SK-N-SH treated with all-trans-retinoic acid at 6 μM for 48 hours (cell line): ENCODE data around the gene OR4F6.
"Not testable (repeated sequence)": the region's sequence is repeated elsewhere in the genome, so short reads cannot be mapped to it uniquely, and the experiment has no call there.

Experiments
- ATAC-seq: fragments of 200-7000 bp; cut with Tn5 transposase; 3 replicates; pipeline ENCODE4 v1.9.1; 2020; ENCODE audit warnings: mild to moderate bottlenecking, moderate library complexity
- ARNTL ChIP-seq: fragments of 450-650 bp; formaldehyde crosslinking; IDR thresholded peaks from 2 replicates; pipeline ENCODE4 v1.5.0; 2020; ENCODE audit warnings: low read depth, mild to moderate bottlenecking, moderate library complexity, borderline replicate concordance
- BACH2 ChIP-seq: fragments of 250-450 bp; sonication (Bioruptor Pico); IDR thresholded peaks from 2 replicates; pipeline ENCODE4 v1.9.0; 2021; ENCODE audit warnings: mild to moderate bottlenecking, borderline replicate concordance
- CSDC2 ChIP-seq: fragments of 250-450 bp; sonication (Bioruptor Pico); IDR thresholded peaks from 2 replicates; pipeline ENCODE4 v1.5.0; 2020; ENCODE audit warnings: mild to moderate bottlenecking, moderate library complexity
- ISL1 ChIP-seq: fragments of 250-450 bp; sonication (Bioruptor Pico); IDR thresholded peaks from 2 replicates; pipeline ENCODE4 v2.1.2; 2022; ENCODE audit warnings: mild to moderate bottlenecking, moderate library complexity
- PATZ1 ChIP-seq: fragments of 250-450 bp; sonication (Bioruptor Pico); IDR thresholded peaks from 2 replicates; pipeline ENCODE4 v1.8.0; 2020; ENCODE audit warnings: mild to moderate bottlenecking, moderate library complexity, borderline replicate concordance
- POU6F1 ChIP-seq: fragments of 250-450 bp; sonication (Bioruptor Pico); IDR thresholded peaks from 2 replicates; pipeline ENCODE4 v1.8.0; 2021; ENCODE audit warnings: low read depth, mild to moderate bottlenecking, moderate library complexity, borderline replicate concordance
- PPARA ChIP-seq: fragments of 250-450 bp; sonication (Bioruptor Pico); IDR thresholded peaks from 2 replicates; pipeline ENCODE4 v1.5.0; 2020; ENCODE audit warnings: mild to moderate bottlenecking, borderline replicate concordance
- TCF4 ChIP-seq: fragments of 250-450 bp; sonication (Bioruptor Pico); IDR thresholded peaks from 2 replicates; pipeline ENCODE4 v1.8.0; 2021; ENCODE audit warnings: mild to moderate bottlenecking, moderate library complexity, borderline replicate concordance
- TOX ChIP-seq: fragments of 250-450 bp; sonication (Bioruptor Pico); IDR thresholded peaks from 2 replicates; pipeline ENCODE4 v1.8.0; 2021; ENCODE audit warnings: mild to moderate bottlenecking, moderate library complexity, borderline replicate concordance
- ZFP30 ChIP-seq: fragments of 450-650 bp; formaldehyde crosslinking; IDR thresholded peaks from 2 replicates; pipeline ENCODE4 v1.5.0; 2022; ENCODE audit warnings: mild to moderate bottlenecking, moderate library complexity
- ZNF565 ChIP-seq: fragments of 450-650 bp; formaldehyde crosslinking; conservative IDR thresholded peaks from 2 replicates; pipeline ENCODE4 v1.5.0; 2020; ENCODE audit warnings: low read depth, mild to moderate bottlenecking, moderate library complexity
- ZNF70 ChIP-seq: fragments of 450-650 bp; formaldehyde crosslinking; IDR thresholded peaks from 2 replicates; pipeline ENCODE4 v1.5.0; 2020; ENCODE audit warnings: mild to moderate bottlenecking, moderate library complexity
- ZNF8 ChIP-seq: fragments of 450-650 bp; formaldehyde crosslinking; IDR thresholded peaks from 2 replicates; pipeline ENCODE4 v1.5.0; 2020; ENCODE audit warnings: mild to moderate bottlenecking, moderate library complexity
- TF ChIP-seq, protein P1 (sequence below): fragments of 250-450 bp; sonication (Bioruptor Pico); IDR thresholded peaks from 2 replicates; pipeline ENCODE4 v1.5.1; 2021; ENCODE audit warnings: mild to moderate bottlenecking, moderate library complexity
- TF ChIP-seq, protein P2 (sequence below): fragments of 250-450 bp; sonication (Bioruptor Pico); IDR thresholded peaks from 2 replicates; pipeline ENCODE4 v1.5.0; 2020; ENCODE audit warnings: mild to moderate bottlenecking, moderate library complexity
- TF ChIP-seq, protein P3 (sequence below): fragments of 250-450 bp; sonication (Bioruptor Pico); IDR thresholded peaks from 2 replicates; pipeline ENCODE4 v1.5.1; 2020; ENCODE audit warnings: low read depth, mild to moderate bottlenecking, moderate library complexity

The OR4F6 gene, protein sequence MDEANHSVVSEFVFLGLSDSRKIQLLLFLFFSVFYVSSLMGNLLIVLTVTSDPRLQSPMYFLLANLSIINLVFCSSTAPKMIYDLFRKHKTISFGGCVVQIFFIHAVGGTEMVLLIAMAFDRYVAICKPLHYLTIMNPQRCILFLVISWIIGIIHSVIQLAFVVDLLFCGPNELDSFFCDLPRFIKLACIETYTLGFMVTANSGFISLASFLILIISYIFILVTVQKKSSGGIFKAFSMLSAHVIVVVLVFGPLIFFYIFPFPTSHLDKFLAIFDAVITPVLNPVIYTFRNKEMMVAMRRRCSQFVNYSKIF

GRCh38 chr15:101803209-101803608 lies at the start of gene OR4F6:
TSS of gene OR4F6 (plus strand) at chr15:101803509. CDS start at chr15:101805720, 2,211 bp downstream.
- ATAC-seq: no peak
- TF ChIP-seq ISL1 (CRISPR knock-in tag) (no peak), ARNTL (CRISPR knock-in tag) (no peak), TOX (CRISPR knock-in tag) (no peak), ZNF565 (CRISPR knock-in tag) (no peak)
- TF ChIP-seq, protein P1, sequence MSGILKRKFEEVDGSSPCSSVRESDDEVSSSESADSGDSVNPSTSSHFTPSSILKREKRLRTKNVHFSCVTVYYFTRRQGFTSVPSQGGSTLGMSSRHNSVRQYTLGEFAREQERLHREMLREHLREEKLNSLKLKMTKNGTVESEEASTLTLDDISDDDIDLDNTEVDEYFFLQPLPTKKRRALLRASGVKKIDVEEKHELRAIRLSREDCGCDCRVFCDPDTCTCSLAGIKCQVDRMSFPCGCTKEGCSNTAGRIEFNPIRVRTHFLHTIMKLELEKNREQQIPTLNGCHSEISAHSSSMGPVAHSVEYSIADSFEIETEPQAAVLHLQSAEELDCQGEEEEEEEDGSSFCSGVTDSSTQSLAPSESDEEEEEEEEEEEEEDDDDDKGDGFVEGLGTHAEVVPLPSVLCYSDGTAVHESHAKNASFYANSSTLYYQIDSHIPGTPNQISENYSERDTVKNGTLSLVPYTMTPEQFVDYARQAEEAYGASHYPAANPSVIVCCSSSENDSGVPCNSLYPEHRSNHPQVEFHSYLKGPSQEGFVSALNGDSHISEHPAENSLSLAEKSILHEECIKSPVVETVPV (CRISPR knock-in tag): no peak

- peak; percentile 91 for ATAC-seq
Measured at GRCh38 chr15:101764669-101765339, 38.5 kb upstream of the OR4F6 start.

DNA sequence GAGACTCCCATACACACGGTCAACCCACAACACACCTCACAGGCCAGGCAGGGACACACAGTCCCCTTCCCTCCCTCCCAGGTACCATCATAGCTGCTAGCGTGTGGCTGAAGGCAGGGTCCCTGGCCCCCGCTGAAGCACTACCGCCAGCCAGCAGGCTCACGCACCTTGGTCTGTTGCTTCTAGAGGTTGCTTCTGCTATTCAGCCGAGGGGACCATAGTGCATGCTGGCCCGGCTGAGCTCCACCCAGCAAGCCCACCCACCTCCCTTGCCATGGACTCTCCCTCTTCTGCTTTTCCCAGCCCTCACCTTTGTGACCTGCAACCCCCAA lies 38.0 kb upstream of the OR4F6 start:
- ATAC-seq: not testable (repeated sequence)

DNA sequence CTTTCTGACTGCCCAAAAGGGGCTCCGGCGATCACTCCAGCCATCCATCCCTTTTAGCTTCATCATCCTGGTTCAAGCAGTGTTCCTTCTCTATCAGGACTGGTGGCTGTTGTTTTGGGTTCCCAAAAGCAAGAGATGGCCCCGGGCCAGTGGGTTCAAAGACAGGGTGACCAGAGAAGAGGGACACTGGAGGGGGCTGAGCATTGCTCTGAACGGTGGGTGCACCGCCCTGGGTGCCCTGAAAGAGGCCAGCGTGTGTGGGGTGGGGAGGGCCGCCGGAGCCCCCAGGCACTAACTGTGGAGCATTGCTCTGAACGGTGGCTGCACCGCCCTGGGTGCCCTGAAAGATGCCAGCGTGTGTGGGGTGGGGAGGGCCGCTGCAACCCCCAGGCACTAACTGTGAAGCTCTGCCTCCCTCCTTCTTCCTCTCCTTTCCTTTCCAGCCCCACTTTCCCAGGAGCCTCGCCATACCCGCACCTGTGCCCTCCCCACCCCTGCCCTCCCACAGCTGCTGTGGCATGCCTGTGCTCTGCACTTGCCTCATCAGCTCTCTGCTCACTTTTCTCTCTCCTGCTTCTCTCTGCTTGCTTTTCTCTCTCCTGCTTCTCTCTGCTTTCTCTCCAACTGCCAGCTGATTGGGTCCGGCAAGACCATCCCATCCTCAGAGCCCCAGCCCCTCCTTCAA lies 37.4 kb upstream of the OR4F6 start:
- no peak; the same call in 2 of the 3 replicates for ATAC-seq

DNA sequence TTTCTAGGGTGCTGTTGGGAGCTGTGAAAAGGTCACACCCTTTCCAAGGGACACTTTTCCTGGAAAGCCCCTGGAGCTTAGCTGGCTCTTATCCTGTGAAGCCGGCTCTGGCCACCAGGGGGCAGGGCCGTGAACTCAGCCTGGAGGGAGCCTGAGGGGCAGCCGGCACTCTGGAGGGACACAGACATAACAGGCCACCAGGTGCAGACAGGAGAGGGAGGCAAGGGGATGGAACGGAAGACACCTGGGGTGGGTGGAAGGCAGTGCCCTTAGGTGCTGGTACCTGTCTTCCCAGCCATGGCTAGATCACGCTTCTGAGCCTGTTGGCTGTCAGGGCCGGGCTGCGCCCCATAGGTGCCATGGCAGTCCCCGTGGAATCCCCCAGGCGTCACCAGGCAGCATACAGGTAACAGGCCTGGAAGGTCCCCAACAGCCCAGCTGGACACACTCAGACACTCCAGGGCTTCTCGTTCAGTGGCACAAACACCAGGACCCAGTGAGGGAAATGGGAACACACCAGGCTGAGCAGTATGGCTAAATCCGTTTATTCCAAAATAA lies 36.1 kb upstream of the OR4F6 start:
- not testable (repeated sequence) for ATAC-seq

More for the DNA sequence above, 37.4 kb upstream of the OR4F6 start:
- no peak for TF ChIP-seq TOX (CRISPR knock-in tag)
- TF ChIP-seq, protein P2, sequence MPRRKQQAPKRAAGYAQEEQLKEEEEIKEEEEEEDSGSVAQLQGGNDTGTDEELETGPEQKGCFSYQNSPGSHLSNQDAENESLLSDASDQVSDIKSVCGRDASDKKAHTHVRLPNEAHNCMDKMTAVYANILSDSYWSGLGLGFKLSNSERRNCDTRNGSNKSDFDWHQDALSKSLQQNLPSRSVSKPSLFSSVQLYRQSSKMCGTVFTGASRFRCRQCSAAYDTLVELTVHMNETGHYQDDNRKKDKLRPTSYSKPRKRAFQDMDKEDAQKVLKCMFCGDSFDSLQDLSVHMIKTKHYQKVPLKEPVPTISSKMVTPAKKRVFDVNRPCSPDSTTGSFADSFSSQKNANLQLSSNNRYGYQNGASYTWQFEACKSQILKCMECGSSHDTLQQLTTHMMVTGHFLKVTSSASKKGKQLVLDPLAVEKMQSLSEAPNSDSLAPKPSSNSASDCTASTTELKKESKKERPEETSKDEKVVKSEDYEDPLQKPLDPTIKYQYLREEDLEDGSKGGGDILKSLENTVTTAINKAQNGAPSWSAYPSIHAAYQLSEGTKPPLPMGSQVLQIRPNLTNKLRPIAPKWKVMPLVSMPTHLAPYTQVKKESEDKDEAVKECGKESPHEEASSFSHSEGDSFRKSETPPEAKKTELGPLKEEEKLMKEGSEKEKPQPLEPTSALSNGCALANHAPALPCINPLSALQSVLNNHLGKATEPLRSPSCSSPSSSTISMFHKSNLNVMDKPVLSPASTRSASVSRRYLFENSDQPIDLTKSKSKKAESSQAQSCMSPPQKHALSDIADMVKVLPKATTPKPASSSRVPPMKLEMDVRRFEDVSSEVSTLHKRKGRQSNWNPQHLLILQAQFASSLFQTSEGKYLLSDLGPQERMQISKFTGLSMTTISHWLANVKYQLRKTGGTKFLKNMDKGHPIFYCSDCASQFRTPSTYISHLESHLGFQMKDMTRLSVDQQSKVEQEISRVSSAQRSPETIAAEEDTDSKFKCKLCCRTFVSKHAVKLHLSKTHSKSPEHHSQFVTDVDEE (CRISPR knock-in tag): no peak
- TF ChIP-seq ZNF70 (CRISPR knock-in tag): no peak
- no peak for TF ChIP-seq POU6F1 (CRISPR knock-in tag)
- TF ChIP-seq, protein P3, sequence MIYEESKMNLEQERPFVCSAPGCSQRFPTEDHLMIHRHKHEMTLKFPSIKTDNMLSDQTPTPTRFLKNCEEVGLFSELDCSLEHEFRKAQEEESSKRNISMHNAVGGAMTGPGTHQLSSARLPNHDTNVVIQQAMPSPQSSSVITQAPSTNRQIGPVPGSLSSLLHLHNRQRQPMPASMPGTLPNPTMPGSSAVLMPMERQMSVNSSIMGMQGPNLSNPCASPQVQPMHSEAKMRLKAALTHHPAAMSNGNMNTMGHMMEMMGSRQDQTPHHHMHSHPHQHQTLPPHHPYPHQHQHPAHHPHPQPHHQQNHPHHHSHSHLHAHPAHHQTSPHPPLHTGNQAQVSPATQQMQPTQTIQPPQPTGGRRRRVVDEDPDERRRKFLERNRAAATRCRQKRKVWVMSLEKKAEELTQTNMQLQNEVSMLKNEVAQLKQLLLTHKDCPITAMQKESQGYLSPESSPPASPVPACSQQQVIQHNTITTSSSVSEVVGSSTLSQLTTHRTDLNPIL (CRISPR knock-in tag): no peak
- TF ChIP-seq, protein P1 (CRISPR knock-in tag): no peak
- no peak for TF ChIP-seq CSDC2
- TF ChIP-seq BACH2: no peak
- TF ChIP-seq ZFP30 (CRISPR knock-in tag): no peak
- TF ChIP-seq ARNTL (CRISPR knock-in tag): no peak
- no peak for TF ChIP-seq PATZ1 (CRISPR knock-in tag)
- no peak for TF ChIP-seq ZNF8 (CRISPR knock-in tag)
- no peak for TF ChIP-seq ISL1 (CRISPR knock-in tag)
- TF ChIP-seq TCF4 (CRISPR knock-in tag): no peak
- no peak for TF ChIP-seq PPARA (CRISPR knock-in tag)
- TF ChIP-seq ZNF565 (CRISPR knock-in tag): no peak
- TF ChIP-seq, all 23 proteins: peak for 0
